B cell (primary cell): ENCODE data around the gene ETS1. TPM values are rescaled to one million over a fixed set of nuclear protein-coding genes. Genes with fewer than 3 reads are reported as not detected.
A peak's percentile ranks its signal among the peaks of the same experiment; 100 is the strongest.

Experiments
- ATAC-seq: fragments of 200-7000 bp; cut with Tn5 transposase; one replicate; pipeline ENCODE4 v1.10.0; 2021; ENCODE audit warnings: low read depth, mild to moderate bottlenecking, moderate number of reproducible peaks, moderate library complexity
- CTCF ChIA-PET: fragments of 350-600 bp; sonication (Branson Sonifier 250); formaldehyde crosslinking; loops from one replicate; lab custom pipeline; 2021; ENCODE audit warnings: antibody characterized with exemption, inconsistent platforms; lab: Charles Lee
- POLR2A ChIA-PET: fragments of 350-600 bp; sonication (Branson Sonifier 250); formaldehyde crosslinking; loops from one replicate; lab custom pipeline; 2021; ENCODE audit warnings: antibody characterized with exemption; lab: Charles Lee
- DNase-seq: peaks from one replicate; pipeline ENCODE4 v3.0.0; 2013
- H2AFZ ChIP-seq: 2 replicates; pipeline ENCODE4 v1.6.1; 2012; ENCODE audit warnings: mild to moderate bottlenecking, low read depth, low read length; ENCODE audit not compliant: insufficient read depth, poor library complexity, severe bottlenecking
- H3K27ac ChIP-seq, 2 donors: 1 replicate in 1 of 2; 2 replicates in 1 of 2; pipeline ENCODE4 v1.5.1; 2012 to 2013; ENCODE audit warnings: low read length in 2 of 2, mild to moderate bottlenecking in 2 of 2, moderate library complexity in 1 of 2
- H3K27me3 ChIP-seq, 4 experiments: fragments of 200-600 bp in 1 of 4; sonication (generic) in 1 of 4; replicated peaks in 1 of 4; 1 replicate in 2 of 4; 2 replicates in 2 of 4; pipeline versions ENCODE4 v1.6.1 to v1.7.0; 2013 to 2016; ENCODE audit warnings: low read length in 3 of 4, mild to moderate bottlenecking in 2 of 4, mixed read lengths in 1 of 4, moderate library complexity in 1 of 4; ENCODE audit not compliant: insufficient read depth in 4 of 4, control insufficient read depth in 3 of 4; ENCODE audit errors: control extremely low read depth in 1 of 4
- H3K36me3 ChIP-seq, 2 experiments: replicated peaks in 1 of 2; 1 replicate in 1 of 2; 2 replicates in 1 of 2; pipeline versions ENCODE4 v1.6.1 to v1.7.1; 2013; ENCODE audit warnings: low read length in 1 of 2; ENCODE audit not compliant: insufficient read depth in 2 of 2, control insufficient read depth in 1 of 2; ENCODE audit errors: control extremely low read depth in 1 of 2, extremely low read depth in 1 of 2
- H3K4me1 ChIP-seq, 2 donors: fragments of 200-600 bp in 1 of 2; sonication (generic) in 1 of 2; 1 replicate in 1 of 2; 2 replicates in 1 of 2; pipeline versions ENCODE4 v1.5.1 to v1.6.1; 2013 to 2017; ENCODE audit warnings: low read length in 2 of 2; ENCODE audit not compliant: control insufficient read depth in 2 of 2, insufficient read depth in 2 of 2
- H3K4me2 ChIP-seq: replicated peaks from 2 replicates; pipeline ENCODE3; 2012; ENCODE audit warnings: mild to moderate bottlenecking, low read depth, low read length; ENCODE audit not compliant: poor library complexity, severe bottlenecking
- H3K4me3 ChIP-seq, 5 experiments: fragments of 200-600 bp in 1 of 5; sonication (generic) in 1 of 5; 1 replicate in 3 of 5; 2 replicates in 2 of 5; pipeline versions ENCODE4 v1.5.1 to v1.7.0; 2011 to 2016; ENCODE audit warnings: low read length in 4 of 5, mild to moderate bottlenecking in 4 of 5, low read depth in 2 of 5, control low read depth in 1 of 5, moderate library complexity in 1 of 5; ENCODE audit not compliant: insufficient read depth in 1 of 5; ENCODE audit errors: control extremely low read depth in 1 of 5, extremely low read depth in 1 of 5
- H3K79me2 ChIP-seq: fragments of 200-600 bp; sonication (generic); one replicate; pipeline ENCODE4 v1.6.0; 2016; ENCODE audit warnings: low read length; ENCODE audit not compliant: control insufficient read depth, insufficient read depth
- H3K9ac ChIP-seq: fragments of 200-600 bp; sonication (generic); 2 replicates; pipeline ENCODE4 v1.6.1; 2017; ENCODE audit warnings: mild to moderate bottlenecking, low read length, moderate library complexity
- H3K9me3 ChIP-seq, 3 donors: one replicate each; pipeline versions ENCODE4 v1.6.1 to v1.7.1; 2013; ENCODE audit warnings: low read length in 2 of 3; ENCODE audit not compliant: control insufficient read depth in 2 of 3, insufficient read depth in 1 of 3; ENCODE audit errors: control extremely low read depth in 1 of 3
- H4K20me1 ChIP-seq: 2 replicates; pipeline ENCODE4 v1.6.0; 2012; ENCODE audit warnings: mild to moderate bottlenecking, low read length; ENCODE audit not compliant: insufficient read depth, control insufficient read depth, poor library complexity, severe bottlenecking
- H3K27ac Mint-ChIP-seq: one replicate; pipeline ENCODE4 v1.8.0; 2021; ENCODE audit warnings: mixed read lengths
- H3K27me3 Mint-ChIP-seq: one replicate; pipeline ENCODE4 v1.8.0; 2021; ENCODE audit warnings: mixed read lengths
- H3K4me1 Mint-ChIP-seq: one replicate; pipeline ENCODE4 v1.8.0; 2021; ENCODE audit warnings: mixed read lengths
- H3K4me3 Mint-ChIP-seq: one replicate; pipeline ENCODE4 v1.8.0; 2021; ENCODE audit warnings: mixed read lengths
- H3K9me3 Mint-ChIP-seq: one replicate; pipeline ENCODE4 v1.8.0; 2022; ENCODE audit warnings: mixed read lengths; ENCODE audit not compliant: insufficient read depth
- EZH2 ChIP-seq: IDR thresholded peaks from 2 replicates; pipeline ENCODE4 v1.6.1; 2012; ENCODE audit warnings: borderline replicate concordance, low read depth, mild to moderate bottlenecking, moderate library complexity, low read length; ENCODE audit not compliant: insufficient read depth, poor library complexity, severe bottlenecking
- WGBS: methylation state at CpG from one replicate; pipeline ENCODE4 v1.1.5; 2013; ENCODE audit warnings: missing lambda C conversion rate; ENCODE audit not compliant: insufficient coverage; 5-methylcytosine and 5-hydroxymethylcytosine counted together
- intact Hi-C: fragments of 100-400 bp; cut with micrococcal nuclease; formaldehyde crosslinking; loops from one replicate; pipeline ENCODE4 v1.10.0; 2022
- polyA plus RNA-seq: library from polyadenylated mRNA; depleted of rRNA; stranded (reverse); fragments of >200 nt; gene quantifications from 2 replicates; pipeline ENCODE4 v1.2.3, GENCODE V29; 2012
- total RNA-seq, 2 donors: library from RNA; stranded (reverse); fragments of 120-200 nt in 1 of 2; gene quantifications; 1 replicate in 1 of 2; 2 replicates in 1 of 2; pipeline versions ENCODE4 v1.2.3 to v1.2.4, GENCODE V29; 2013 to 2022
- TF ChIP-seq, protein P1 (sequence below): fragments of 200-600 bp; IDR thresholded peaks from one replicate; pipeline ENCODE4 v1.8.0; 2022; ENCODE audit warnings: antibody characterized with exemption, mild to moderate bottlenecking

The ETS1 gene
- total and polyA plus RNA-seq, 2 donors (not counting 1 experiment from before 2014, with no cell fraction given): 115 to 271 TPM

DNA sequence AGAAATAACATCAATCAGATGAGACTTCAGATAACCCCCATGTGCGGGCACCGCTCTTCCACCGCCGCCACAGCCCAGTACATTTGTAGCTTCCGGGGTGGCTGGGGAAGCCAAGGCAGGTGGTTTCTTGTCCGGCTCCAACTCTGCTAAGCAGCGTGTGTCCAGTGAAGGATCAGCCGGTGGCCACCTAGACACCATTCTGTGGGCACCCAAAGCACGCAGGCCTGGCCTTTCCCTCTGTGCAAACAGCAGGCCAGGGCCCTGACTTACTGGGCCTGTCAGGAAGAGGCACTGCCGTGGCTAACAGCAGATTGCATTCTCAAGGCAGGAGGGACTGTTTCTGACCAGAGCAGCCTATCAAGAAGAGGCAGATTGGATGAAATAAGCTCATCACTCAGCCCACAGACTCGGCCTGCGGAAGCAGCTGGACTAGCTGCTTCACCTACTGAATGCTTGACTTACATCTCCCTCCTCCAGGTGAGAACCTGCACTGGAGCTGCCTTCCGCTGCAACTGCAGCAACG is 74.8 kb downstream of the ETS1 start:
- Histone ChIP-seq H3K36me3 (peaks cover 3 to 90% of the 10 kb centered on the region in 2 experiments), H3K4me1 (peaks cover 98 to 100% of the 10 kb centered on the region in 2 donors), H3K4me2 (peak overlapping the region; percentile 20), H2AFZ (no peak overlapping the region), H3K9me3 (no peaks in the 10 kb centered on the region), H3K27ac (peak overlapping the region in 1 of 2 donors; percentile 82), H4K20me1 (peaks cover 99% of the 10 kb centered on the region), H3K27me3 (no peaks in the 10 kb centered on the region), H3K9ac (no peak overlapping the region), H3K79me2 (peaks cover 100% of the 10 kb centered on the region), H3K4me3 (no peak overlapping the region)
- intact Hi-C loops: no loop called here
- DNase-seq (no peak), ATAC-seq (no peak)
- peak overlapping the region; percentile 25 for H3K4me3 Mint-ChIP-seq
- no peak for TF ChIP-seq EZH2
- TF ChIP-seq, protein P1, sequence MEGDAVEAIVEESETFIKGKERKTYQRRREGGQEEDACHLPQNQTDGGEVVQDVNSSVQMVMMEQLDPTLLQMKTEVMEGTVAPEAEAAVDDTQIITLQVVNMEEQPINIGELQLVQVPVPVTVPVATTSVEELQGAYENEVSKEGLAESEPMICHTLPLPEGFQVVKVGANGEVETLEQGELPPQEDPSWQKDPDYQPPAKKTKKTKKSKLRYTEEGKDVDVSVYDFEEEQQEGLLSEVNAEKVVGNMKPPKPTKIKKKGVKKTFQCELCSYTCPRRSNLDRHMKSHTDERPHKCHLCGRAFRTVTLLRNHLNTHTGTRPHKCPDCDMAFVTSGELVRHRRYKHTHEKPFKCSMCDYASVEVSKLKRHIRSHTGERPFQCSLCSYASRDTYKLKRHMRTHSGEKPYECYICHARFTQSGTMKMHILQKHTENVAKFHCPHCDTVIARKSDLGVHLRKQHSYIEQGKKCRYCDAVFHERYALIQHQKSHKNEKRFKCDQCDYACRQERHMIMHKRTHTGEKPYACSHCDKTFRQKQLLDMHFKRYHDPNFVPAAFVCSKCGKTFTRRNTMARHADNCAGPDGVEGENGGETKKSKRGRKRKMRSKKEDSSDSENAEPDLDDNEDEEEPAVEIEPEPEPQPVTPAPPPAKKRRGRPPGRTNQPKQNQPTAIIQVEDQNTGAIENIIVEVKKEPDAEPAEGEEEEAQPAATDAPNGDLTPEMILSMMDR: no peak
- H3K9me3 Mint-ChIP-seq: no peaks in the 10 kb centered on the region
- ChIA-PET POLR2A (interaction anchor here (0.5 to 1.1 kb wide), 2 partner anchors 9 to 13 kb away, joined by 3 to 8 read pairs; no protein-coding TSS in a partner anchor), CTCF (interaction anchor here (1.4 to 3.9 kb wide), 3 partner anchors 84 to 119 kb away, joined by 4 to 24 read pairs (median 4); no protein-coding TSS in a partner anchor)
- peak overlapping the region; percentile 65 for H3K27ac Mint-ChIP-seq
- no peaks in the 10 kb centered on the region for H3K27me3 Mint-ChIP-seq
- H3K4me1 Mint-ChIP-seq: peaks cover 99% of the 10 kb centered on the region
- WGBS: 78% methylated on average over 10 of the region's 14 CpGs

DNA sequence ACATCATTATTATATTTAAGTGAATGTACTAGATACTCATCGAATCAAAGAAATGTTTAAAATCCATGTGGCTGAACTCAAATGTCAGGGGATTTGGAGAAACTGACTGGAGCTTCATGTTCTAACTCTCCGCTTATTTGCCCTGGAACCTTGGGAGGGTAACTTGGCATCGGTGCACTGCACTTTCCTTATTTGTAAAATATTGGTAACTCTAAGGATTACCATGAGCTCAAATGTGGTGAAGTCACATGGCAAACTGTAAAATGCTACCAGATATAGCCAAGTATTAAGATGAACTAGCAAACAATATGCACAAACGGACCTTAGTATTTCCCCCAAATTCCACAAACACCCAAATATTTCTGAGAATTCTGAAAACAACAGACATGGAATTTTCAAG is 75.6 kb downstream of the ETS1 start:
- DNase-seq (no peak), ATAC-seq (no peak)
- H3K79me2 ChIP-seq: peaks cover 100% of the 10 kb centered on the region
- no peaks in the 10 kb centered on the region for H3K27me3 ChIP-seq
- H3K4me1 ChIP-seq: peaks cover 98 to 100% of the 10 kb centered on the region in 2 donors
- 93% methylated on average over 2 of the region's 4 CpGs for WGBS
- no peak overlapping the region for H3K4me3 ChIP-seq
- POLR2A ChIA-PET: no interaction called here
- TF ChIP-seq, protein P1: no peak
- TF ChIP-seq EZH2: no peak
- H3K4me2 ChIP-seq: peak overlapping the region; percentile 63
- H3K4me1 Mint-ChIP-seq: peaks cover 99% of the 10 kb centered on the region
- H3K9ac ChIP-seq: no peak overlapping the region
- H2AFZ ChIP-seq: no peak overlapping the region
- peaks cover 3 to 88% of the 10 kb centered on the region in 2 experiments for H3K36me3 ChIP-seq
- CTCF ChIA-PET: interaction anchor here (0.9 to 3.9 kb wide), 9 partner anchors 8 to 221 kb away, joined by 3 to 24 read pairs (median 4); no protein-coding TSS in a partner anchor
- no peak overlapping the region for H3K4me3 Mint-ChIP-seq
- no peaks in the 10 kb centered on the region for H3K27me3 Mint-ChIP-seq
- peak overlapping the region; percentile 65 for H3K27ac Mint-ChIP-seq
- no peaks in the 10 kb centered on the region for H3K9me3 Mint-ChIP-seq
- H4K20me1 ChIP-seq: peaks cover 99% of the 10 kb centered on the region
- peak overlapping the region in 1 of 2 donors; percentile 82 for H3K27ac ChIP-seq
- intact Hi-C loops: no loop called here
- no peaks in the 10 kb centered on the region for H3K9me3 ChIP-seq
